Stimulated activated CD4-positive, alpha-beta T cell treated with anti-CD3 and anti-CD28 coated beads, Interleukin-1b, Interleukin-23, amount 100 ng/mL, for 4 hours (primary cell): Measurements from ENCODE around the gene ARPC5L.
"Not testable (repeated sequence)": the region's sequence is repeated elsewhere in the genome, so short reads cannot be mapped to it uniquely, and the experiment has no call there.

Experiments
- DNase-seq, 2 donors: peaks; one replicate each; pipeline ENCODE4 v3.0.0-alpha.2; 2020; ENCODE audit warnings: low read depth in 2 of 2

The ARPC5L gene

GRCh38 chr9:124841075-124841821 is 20.7 kb upstream of the ARPC5L start:
- DNase-seq: no peak

DNA sequence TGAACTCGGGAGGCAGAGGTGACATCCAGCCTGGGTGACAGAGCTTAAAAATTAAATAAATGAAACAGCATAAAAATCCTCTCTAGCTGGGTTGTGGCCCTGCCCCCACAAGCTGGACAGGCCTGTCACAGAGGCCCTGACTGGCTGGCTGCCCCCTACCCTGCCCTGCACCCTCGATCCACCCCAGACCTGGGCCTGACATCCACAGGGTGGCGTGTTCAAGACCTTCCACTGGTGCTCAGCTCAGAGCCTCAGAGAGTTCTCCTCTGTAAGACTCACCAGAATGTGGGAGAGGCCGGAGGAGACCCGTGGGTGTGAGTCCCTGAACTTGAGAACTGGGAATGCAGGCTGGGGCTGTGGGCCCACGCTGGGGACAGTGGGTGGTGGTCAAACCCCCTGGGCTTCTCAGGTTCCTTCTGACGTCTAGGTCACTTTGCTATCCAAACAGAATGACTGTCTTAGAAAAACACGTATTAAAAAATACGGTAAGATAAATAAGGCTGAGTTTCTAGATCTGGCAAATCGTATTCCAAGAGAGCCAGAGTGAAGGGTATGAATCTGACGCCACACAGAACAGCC is 18.4 kb upstream of the ARPC5L start:
- no peak for DNase-seq

GRCh38 chr9:124844291-124844690 is 17.6 kb upstream of the ARPC5L start:
- no peak for DNase-seq

DNA sequence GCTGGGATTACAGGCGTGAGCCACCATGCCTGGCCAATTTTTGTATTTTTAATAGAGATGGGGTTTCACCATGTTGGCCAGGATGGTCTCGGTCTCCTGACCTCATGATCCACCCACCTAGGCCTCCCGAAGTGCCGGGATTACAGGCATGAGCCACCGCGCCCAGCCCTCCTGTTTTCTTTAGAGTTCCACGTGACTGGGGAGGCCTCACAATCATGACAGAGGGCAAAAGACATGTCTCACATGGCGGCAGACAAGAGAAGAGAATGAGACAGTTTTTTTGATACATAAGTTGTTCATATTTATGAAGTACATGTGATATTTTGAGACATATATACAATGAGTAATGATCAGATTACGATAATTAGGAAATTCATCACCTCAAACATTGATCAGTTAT is 15.5 kb upstream of the ARPC5L start:
- not testable (repeated sequence) for DNase-seq

- DNase-seq: no peak
Observed at GRCh38 chr9:124846969-124847368, 15.0 kb upstream of the ARPC5L start.

DNA sequence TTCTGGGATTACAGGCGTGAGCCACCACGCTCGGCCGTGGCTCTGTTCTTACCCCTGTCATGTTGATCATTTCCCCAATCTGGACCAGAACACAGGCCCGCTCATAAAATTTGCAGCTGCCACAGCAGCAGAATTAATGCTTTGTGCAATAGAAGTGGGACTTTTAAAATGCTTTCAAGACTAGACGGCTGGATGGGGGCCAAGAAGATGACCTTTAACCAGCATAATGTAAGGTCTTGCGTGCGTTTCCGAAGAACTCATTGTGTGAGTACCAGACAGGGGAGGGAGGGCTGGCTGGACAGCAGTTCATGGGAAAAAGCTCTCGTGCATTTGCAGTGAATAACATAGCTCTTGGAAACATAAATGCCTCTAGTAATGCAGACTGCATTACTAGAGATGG is 12.1 kb upstream of the ARPC5L start:
- DNase-seq: no peak

DNA sequence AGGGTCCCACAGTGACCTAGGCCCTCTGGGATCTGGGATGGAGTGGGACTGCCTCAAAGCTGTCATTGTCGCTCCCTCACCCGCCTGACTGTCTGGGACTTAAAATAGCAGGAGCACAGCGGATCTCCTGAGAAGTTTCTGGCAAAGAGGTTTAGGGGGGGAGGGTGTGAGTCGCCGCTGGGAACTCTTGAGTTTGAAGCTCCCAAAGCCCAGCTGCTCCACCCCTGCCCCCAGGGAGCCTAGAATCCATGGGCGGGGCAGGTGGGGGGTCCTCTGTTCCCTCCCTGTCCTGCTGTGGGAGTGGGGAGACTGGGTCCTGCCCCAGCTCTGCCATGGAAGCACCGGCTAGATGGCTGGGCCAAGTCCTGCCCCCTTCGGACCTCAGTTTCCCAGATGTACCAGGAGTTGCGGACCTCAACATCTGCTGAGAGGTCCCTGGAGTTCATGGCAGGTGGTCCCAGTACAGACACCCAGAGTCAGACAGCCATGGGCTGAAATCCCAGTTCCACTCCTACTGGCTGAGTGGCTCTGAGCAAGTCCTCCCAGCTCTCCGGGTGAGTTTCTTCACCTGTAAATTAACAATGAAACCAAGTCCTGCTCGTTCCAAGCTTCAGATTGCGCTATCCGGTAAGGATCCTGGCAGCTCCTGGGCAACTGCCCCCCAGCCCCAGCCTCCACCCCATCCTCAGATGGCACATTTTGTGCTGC is 9.7 kb upstream of the ARPC5L start:
- no peak for DNase-seq

DNA sequence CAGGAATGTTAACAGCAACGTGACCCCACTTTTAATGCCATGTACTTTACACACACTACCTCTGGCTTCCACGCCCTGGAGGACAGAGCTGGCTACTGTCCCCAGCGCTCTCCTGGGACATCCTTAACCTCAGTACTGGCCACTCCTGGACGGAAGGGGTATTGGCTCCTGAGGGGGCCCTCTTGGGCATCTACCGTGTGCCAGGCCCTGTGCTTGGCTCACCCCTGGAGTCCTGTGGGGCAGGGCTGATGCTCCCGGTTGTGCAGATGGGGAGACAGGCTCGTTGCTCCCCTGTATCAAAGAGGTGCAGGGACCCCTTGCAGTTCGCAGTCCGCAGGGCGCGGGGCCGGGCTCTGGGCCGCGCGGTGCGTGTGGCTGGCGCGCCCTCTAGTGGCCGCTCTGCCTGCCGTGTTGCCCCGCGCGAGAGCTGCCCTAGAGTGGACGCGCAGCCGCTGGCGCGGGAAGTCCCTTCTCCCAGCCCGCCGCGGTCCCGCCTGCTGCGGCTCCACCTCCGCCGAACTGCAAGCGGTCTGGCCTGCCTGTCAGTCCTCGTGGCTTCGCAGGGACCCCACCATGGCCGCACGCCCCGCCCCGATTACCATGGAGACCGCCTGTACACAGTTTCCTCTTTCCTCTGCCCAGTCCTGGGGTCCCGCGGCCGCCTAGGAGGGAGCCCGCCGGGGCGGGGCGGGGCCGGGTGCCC is 8.9 kb upstream of the ARPC5L start, which contains the start of gene WDR38:
TSS of gene WDR38 (plus strand) at position 632 of the 703 bp plus-strand sequence. CDS start 72 bp downstream, outside the sequence.
- DNase-seq: peak; percentile 65 to 74

DNA sequence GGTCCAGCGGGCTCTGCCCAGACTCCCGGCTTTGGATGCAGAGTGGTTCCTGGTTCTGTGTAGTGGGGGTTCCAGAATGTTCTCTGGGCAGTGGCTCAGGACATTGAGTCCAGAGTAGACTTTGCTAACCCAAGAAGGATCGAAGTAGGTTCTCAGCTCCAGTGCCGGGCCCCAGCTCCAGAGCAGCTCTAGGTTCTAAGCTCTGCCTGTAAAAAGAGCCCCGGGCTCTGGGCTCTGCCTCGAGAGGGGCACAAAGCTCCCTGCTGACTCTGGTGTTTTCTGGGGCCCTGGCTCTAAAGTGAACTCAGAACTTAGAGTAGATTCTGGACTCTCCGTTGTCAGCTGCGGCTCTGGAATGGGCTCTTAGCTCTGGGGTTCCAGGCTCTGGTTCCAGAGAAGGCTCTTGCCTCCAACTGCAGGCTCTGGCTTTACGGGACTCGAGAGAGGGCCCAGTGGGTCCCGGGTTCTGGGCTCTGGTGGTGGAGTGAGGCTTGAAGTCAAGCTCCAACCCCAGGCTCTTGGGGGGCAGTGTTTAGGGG is 8.3 kb upstream of the ARPC5L start:
- DNase-seq: no peak

GRCh38 chr9:124854161-124854560 is 7.8 kb upstream of the ARPC5L start:
- DNase-seq: no peak

GRCh38 chr9:124854822-124855221 is 7.1 kb upstream of the ARPC5L start:
- no peak for DNase-seq

GRCh38 chr9:124855566-124855943 is 6.4 kb upstream of the ARPC5L start:
- DNase-seq: no peak

- peak in 1 of 2 donors; percentile 28 for DNase-seq
Observed at GRCh38 chr9:124855944-124856765, 5.8 kb upstream of the ARPC5L start.

DNA sequence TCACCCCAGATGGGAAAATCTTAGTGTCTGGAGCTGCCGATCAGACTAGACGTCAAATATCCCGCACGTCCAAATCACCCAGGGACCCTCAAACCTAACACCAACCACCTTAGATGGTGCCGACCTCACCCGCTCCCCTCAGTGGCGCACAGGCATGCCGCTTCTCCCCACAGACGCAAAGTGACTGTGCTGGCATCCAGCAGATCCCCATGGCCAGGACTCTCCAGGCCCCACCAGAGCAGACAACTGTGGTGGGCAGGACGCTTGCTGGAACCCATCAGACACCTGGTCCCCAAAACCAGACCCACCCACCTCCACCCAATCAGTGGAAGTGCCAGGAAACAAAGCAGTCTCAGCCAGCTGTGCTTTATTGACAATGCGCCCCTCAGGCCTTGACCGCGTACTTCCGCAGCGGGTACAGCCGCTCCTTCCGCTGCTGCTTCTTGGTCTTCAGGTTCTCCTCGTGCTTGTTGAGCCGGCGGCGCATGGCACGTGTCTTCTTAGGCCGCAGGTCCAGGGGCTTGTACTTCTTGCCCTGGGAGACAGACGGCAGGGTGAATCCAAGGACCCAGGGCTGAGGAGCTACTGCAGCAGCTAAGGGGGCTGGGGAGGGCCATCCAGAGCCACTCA is 4.3 kb upstream of the ARPC5L start:
- no peak for DNase-seq

GRCh38 chr9:124858330-124859046 is 3.4 kb upstream of the ARPC5L start:
- no peak for DNase-seq

- no peak for DNase-seq
Observed at GRCh38 chr9:124859803-124860581, 1.9 kb upstream of the ARPC5L start.

DNA sequence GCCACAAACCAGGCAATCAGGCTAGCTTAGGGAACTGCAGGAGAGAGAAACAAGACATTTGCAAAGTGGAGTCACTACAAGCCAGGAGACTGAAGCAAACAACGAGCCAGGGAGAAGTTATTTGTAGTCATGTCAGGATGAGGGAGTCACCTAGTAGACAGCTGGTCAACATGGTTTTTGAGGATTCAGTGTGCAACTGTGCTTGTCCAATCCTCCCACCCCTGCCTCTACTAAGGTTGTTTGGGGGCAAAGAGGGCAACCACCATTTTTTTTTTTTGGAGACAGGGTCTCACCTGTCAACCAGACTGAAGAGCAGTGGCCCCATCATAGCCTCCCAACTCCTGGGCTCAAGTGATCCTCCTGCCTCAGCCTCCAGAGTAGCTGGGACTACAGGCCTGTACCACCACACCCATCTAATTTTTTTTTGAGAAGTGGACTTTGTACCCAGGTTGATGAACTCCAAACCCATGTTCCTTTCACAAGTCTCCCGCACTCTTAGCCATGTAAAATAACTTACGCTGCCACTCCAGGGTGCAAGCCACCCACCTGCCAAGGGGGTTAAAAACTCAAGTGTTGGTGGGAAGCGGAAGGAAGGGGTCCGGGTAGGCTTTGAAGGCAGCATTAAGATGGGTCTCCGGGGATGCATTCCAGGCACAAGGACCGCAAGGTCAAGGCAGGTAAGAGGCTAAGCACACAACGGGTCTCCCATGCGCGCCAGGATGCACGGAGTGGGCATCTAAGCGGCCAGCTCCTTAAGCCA is 1.2 kb upstream of the ARPC5L start:
- DNase-seq: no peak

GRCh38 chr9:124863371-124863871 is 1.5 kb downstream of the ARPC5L start:
- no peak for DNase-seq
